ENCODE data around the gene CEACAM4. TPM values are rescaled to one million over a fixed set of nuclear protein-coding genes. Genes with fewer than 3 reads are reported as not detected.

Gene CEACAM4
- total and polyA plus RNA-seq, 9 of the 15 experiments (the other 6 are each of a cell fraction or from before 2014, with no cell fraction given): not detected

DNA sequence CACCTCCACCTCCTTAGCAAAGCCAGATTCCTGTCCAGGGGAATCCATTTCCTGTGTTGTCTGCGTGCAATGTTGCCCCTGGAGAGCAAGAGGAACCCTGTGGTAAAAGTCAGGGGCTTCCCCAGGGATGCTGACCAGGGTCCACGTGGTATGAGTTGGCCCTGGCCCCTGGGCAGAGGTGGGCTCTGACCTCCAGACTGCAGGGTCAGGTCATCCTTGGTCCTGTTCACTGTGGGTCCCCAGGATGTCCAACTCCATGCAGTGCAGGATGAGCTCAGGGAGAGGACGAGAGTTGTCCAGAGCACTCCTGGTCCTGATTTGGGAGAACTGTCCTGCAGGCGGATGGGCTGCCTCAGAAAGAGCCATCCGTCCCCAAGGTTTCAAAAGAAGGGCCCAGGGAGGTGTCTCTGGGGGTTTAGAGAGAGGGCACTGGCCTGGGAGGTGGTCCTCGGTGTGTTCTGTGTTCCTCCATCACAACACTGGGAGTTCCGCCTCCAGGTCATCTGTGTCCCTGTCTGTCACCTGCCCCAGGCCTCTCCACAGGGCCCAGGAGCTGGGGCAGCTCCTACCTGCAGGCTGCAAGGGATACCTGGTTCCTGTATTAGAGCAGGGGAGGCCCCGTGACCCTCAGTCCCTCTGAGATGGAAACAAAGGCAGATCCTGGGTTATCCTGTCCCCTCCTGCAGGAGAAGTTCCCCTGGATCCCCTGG is 1.2 kb upstream of the CEACAM4 start (continued):
- TF ChIP-seq, protein P1, sequence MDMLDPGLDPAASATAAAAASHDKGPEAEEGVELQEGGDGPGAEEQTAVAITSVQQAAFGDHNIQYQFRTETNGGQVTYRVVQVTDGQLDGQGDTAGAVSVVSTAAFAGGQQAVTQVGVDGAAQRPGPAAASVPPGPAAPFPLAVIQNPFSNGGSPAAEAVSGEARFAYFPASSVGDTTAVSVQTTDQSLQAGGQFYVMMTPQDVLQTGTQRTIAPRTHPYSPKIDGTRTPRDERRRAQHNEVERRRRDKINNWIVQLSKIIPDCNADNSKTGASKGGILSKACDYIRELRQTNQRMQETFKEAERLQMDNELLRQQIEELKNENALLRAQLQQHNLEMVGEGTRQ (CRISPR knock-in tag; IDR thresholded peaks at IDR 0.05): no peak
- TF ChIP-seq RBM34 (IDR thresholded peaks at IDR 0.05; ENCODE audit: borderline replicate concordance, insufficient read depth, low read length) (no peak), TCFL5 (CRISPR knock-in tag; conservative IDR thresholded peaks at IDR 0.05) (no peak), ZNF3 (CRISPR knock-in tag; IDR thresholded peaks at IDR 0.05) (no peak), DDX20 (tag; IDR thresholded peaks at IDR 0.05; ENCODE audit: low read depth) (no peak), CAMTA2 (CRISPR knock-in tag; conservative IDR thresholded peaks at IDR 0.05) (no peak)
- TF ChIP-seq, protein P2, sequence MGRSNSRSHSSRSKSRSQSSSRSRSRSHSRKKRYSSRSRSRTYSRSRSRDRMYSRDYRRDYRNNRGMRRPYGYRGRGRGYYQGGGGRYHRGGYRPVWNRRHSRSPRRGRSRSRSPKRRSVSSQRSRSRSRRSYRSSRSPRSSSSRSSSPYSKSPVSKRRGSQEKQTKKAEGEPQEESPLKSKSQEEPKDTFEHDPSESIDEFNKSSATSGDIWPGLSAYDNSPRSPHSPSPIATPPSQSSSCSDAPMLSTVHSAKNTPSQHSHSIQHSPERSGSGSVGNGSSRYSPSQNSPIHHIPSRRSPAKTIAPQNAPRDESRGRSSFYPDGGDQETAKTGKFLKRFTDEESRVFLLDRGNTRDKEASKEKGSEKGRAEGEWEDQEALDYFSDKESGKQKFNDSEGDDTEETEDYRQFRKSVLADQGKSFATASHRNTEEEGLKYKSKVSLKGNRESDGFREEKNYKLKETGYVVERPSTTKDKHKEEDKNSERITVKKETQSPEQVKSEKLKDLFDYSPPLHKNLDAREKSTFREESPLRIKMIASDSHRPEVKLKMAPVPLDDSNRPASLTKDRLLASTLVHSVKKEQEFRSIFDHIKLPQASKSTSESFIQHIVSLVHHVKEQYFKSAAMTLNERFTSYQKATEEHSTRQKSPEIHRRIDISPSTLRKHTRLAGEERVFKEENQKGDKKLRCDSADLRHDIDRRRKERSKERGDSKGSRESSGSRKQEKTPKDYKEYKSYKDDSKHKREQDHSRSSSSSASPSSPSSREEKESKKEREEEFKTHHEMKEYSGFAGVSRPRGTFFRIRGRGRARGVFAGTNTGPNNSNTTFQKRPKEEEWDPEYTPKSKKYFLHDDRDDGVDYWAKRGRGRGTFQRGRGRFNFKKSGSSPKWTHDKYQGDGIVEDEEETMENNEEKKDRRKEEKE (IDR thresholded peaks at IDR 0.05; ENCODE audit: borderline replicate concordance in 1 of 2, control insufficient read depth in 1 of 2, low read depth in 2 of 2, low read length in 1 of 2): no peak
